HepG2 (cell line): ENCODE results near the gene ZNF274. TPM values are rescaled to one million over a fixed set of nuclear protein-coding genes. Genes with fewer than 3 reads are reported as not detected.

Source experiments
- ATF1 ChIP-seq: IDR thresholded peaks from 2 replicates; pipeline ENCODE4 v1.6.1; 2016; ENCODE audit warnings: mild to moderate bottlenecking, control low read depth
- CREB1 ChIP-seq, 2 experiments: fragments of 450-650 bp in 1 of 2; IDR thresholded peaks; 2 replicates each; pipeline ENCODE4 v1.6.1; 2016 to 2017; ENCODE audit warnings: control low read depth in 1 of 2, mild to moderate bottlenecking in 1 of 2, missing compliant biosample characterization in 1 of 2, missing genetic modification characterization in 1 of 2
- HOXA5 ChIP-seq: sonication (generic); formaldehyde crosslinking; IDR thresholded peaks from 2 replicates; pipeline ENCODE4 v1.4.0; 2020; ENCODE audit warnings: missing genetic modification reagents
- MEIS1 ChIP-seq: sonication (generic); formaldehyde crosslinking; IDR thresholded peaks from 2 replicates; pipeline ENCODE4 v1.9.0; 2021; ENCODE audit warnings: mild to moderate bottlenecking, missing genetic modification reagents, moderate library complexity, borderline replicate concordance
- NR2F1 ChIP-seq, 2 experiments: fragments of 450-650 bp in 1 of 2; formaldehyde crosslinking in 1 of 2; IDR thresholded peaks; 2 replicates each; pipeline versions ENCODE4 v1.5.0 to v1.6.1; 2016 to 2020; ENCODE audit warnings: mild to moderate bottlenecking in 1 of 2, missing compliant biosample characterization in 1 of 2, missing genetic modification reagents in 1 of 2, moderate library complexity in 1 of 2
- NR3C1 ChIP-seq: sonication (generic); formaldehyde crosslinking; IDR thresholded peaks from 2 replicates; pipeline ENCODE4 v1.4.0; 2020; ENCODE audit warnings: missing genetic modification reagents
- PCBP1 ChIP-seq: fragments of 200-400 bp; formaldehyde crosslinking; IDR thresholded peaks from 2 replicates; pipeline ENCODE4 v1.6.1; 2017; ENCODE audit warnings: mild to moderate bottlenecking, low read depth, low read length, borderline replicate concordance
- PHF21A ChIP-seq: sonication (generic); formaldehyde crosslinking; IDR thresholded peaks from 2 replicates; pipeline ENCODE4 v1.5.0; 2020; ENCODE audit warnings: mild to moderate bottlenecking, missing genetic modification reagents
- RBM39 ChIP-seq: fragments of 200-400 bp; formaldehyde crosslinking; IDR thresholded peaks from one replicate; pipeline ENCODE4 v1.6.1; 2018; ENCODE audit warnings: antibody characterized with exemption, mild to moderate bottlenecking, low read depth, low read length; ENCODE audit not compliant: poor library complexity, severe bottlenecking
- RNF219 ChIP-seq: sonication (generic); formaldehyde crosslinking; IDR thresholded peaks from 2 replicates; pipeline ENCODE4 v1.5.0; 2020; ENCODE audit warnings: mild to moderate bottlenecking, missing genetic modification reagents
- THRA ChIP-seq: sonication (generic); formaldehyde crosslinking; IDR thresholded peaks from 2 replicates; pipeline ENCODE4 v1.4.0; 2020; ENCODE audit warnings: missing genetic modification reagents, borderline replicate concordance
- XRCC5 ChIP-seq: fragments of 200-400 bp; formaldehyde crosslinking; optimal IDR thresholded peaks from 2 replicates; pipeline ENCODE3; 2017; ENCODE audit warnings: mild to moderate bottlenecking, low read length
- ZC3H4 ChIP-seq: sonication (generic); formaldehyde crosslinking; IDR thresholded peaks from 2 replicates; pipeline ENCODE4 v1.4.0; 2020; ENCODE audit warnings: missing genetic modification reagents, borderline replicate concordance
- ZNF142 ChIP-seq: sonication (generic); formaldehyde crosslinking; IDR thresholded peaks from 2 replicates; pipeline ENCODE4 v1.4.0; 2020; ENCODE audit warnings: missing genetic modification reagents
- ZNF44 ChIP-seq: sonication (generic); formaldehyde crosslinking; IDR thresholded peaks from 2 replicates; pipeline ENCODE4 v1.5.1; 2020; ENCODE audit warnings: mild to moderate bottlenecking, missing genetic modification reagents
- ZNF572 ChIP-seq: sonication (generic); formaldehyde crosslinking; IDR thresholded peaks from 2 replicates; pipeline ENCODE4 v1.5.1; 2020; ENCODE audit warnings: mild to moderate bottlenecking, missing genetic modification reagents
- ZNF761 ChIP-seq: sonication (generic); formaldehyde crosslinking; conservative IDR thresholded peaks from 2 replicates; pipeline ENCODE4 v1.4.0; 2020; ENCODE audit warnings: mild to moderate bottlenecking, missing genetic modification reagents
- ZSCAN29 ChIP-seq: sonication (generic); formaldehyde crosslinking; conservative IDR thresholded peaks from 2 replicates; pipeline ENCODE4 v1.4.0; 2020; ENCODE audit warnings: mild to moderate bottlenecking, missing genetic modification reagents
- polyA plus RNA-seq, 8 experiments: library from polyadenylated mRNA; depleted of rRNA in 3 of 8; stranded (reverse) in 7 of 8; unstranded in 1 of 8; fragments of >200 nt; fragmentation: Illumina TruSeq in 4 of 8; extraction: Trizol in 4 of 8; gene quantifications; 2 replicates each; pipeline versions ENCODE4 v1.2.1 to v1.2.3, GENCODE V29; 2011 to 2016; ENCODE audit warnings: low read depth in 4 of 8, missing spikeins in 1 of 8, mixed read lengths in 1 of 8; ENCODE audit not compliant: insufficient read depth in 1 of 8
- total RNA-seq, 5 experiments: library from RNA; depleted of rRNA; stranded (reverse); fragments of >200 nt; fragmentation: Illumina TruSeq; extraction: Trizol; gene quantifications; 2 replicates each; pipeline ENCODE4 v1.2.3, GENCODE V29; 2016; ENCODE audit warnings: low read depth in 1 of 5

The ZNF274 gene
- total and polyA plus RNA-seq, 2 of the 13 experiments (the other 11 are each of a cell fraction or from before 2014, with no cell fraction given): 16.1 to 23.0 TPM

GRCh38 chr19:58182989-58183816 is at the start of gene ZNF274 (continued):
- TF ChIP-seq ZNF572 (CRISPR knock-in tag) (peak; percentile 97), ZC3H4 (peak; percentile 30; the same call in 1 of the 2 replicates), RNF219 (CRISPR knock-in tag) (no peak), MEIS1 (peak; percentile 13; the same call in 1 of the 2 replicates), PCBP1 (0 out of 2 replicates have a peak, but pooled peaks have one; percentile 80), ZNF44 (CRISPR knock-in tag) (0 out of 2 replicates have a peak, but pooled peaks have one; percentile 18), XRCC5 (peak; percentile 65), ZNF761 (0 out of 2 replicates have a peak, but pooled peaks have one; percentile 64), PHF21A (no peak), RBM39 (peak; percentile 86), NR2F1 (CRISPR knock-in tag; IDR thresholded peaks at IDR 0.05) (peak in 1 of 2 experiments; percentile 67; a peak in 1 of 4 replicates), CREB1 (IDR thresholded peaks at IDR 0.05) (peak; percentile 73), CREB1 (CRISPR knock-in tag; IDR thresholded peaks at IDR 0.05) (peak; percentile 88), ZNF142 (CRISPR knock-in tag) (0 out of 2 replicates have a peak, but pooled peaks have one; percentile 50), ZSCAN29 (CRISPR knock-in tag) (peak; percentile 70; the same call in 1 of the 2 replicates), ATF1 (CRISPR knock-in tag) (peak; percentile 81), NR3C1 (CRISPR knock-in tag) (no peak), THRA (CRISPR knock-in tag) (peak; percentile 31; the same call in 1 of the 2 replicates), HOXA5 (CRISPR knock-in tag) (peak; percentile 31; the same call in 1 of the 2 replicates)
